Muscle of leg (tissue), 11 donors: Measurements from ENCODE around the gene SPC25. TPM values are rescaled to one million over a fixed set of nuclear protein-coding genes. Genes with fewer than 3 reads are reported as not detected.
A peak's percentile ranks its signal among the peaks of the same experiment; 100 is the strongest.

Experiments
- DNase-seq: peaks from one replicate; pipeline ENCODE4 v3.0.0; 2013
- H3K27ac ChIP-seq: one replicate; pipeline ENCODE4 v1.5.1; 2013; ENCODE audit warnings: mild to moderate bottlenecking, low read length, control low read depth
- H3K27me3 ChIP-seq: one replicate; pipeline ENCODE4 v1.6.1; 2013; ENCODE audit warnings: low read length; ENCODE audit not compliant: control insufficient read depth, insufficient read depth
- H3K36me3 ChIP-seq: one replicate; pipeline ENCODE4 v1.6.1; 2013; ENCODE audit warnings: low read length; ENCODE audit not compliant: control insufficient read depth, insufficient read depth
- H3K4me1 ChIP-seq: one replicate; pipeline ENCODE4 v1.6.1; 2013; ENCODE audit warnings: low read length; ENCODE audit not compliant: control insufficient read depth, insufficient read depth
- H3K4me3 ChIP-seq: one replicate; pipeline ENCODE4 v1.5.1; 2013; ENCODE audit warnings: low read length, control low read depth
- H3K9me3 ChIP-seq: replicated peaks from 2 replicates; pipeline ENCODE4 v1.6.1; 2013; ENCODE audit warnings: low read depth, low read length; ENCODE audit not compliant: control insufficient read depth
- WGBS: methylation state at CpG from one replicate; pipeline ENCODE4 v1.1.5; 2013; ENCODE audit warnings: missing lambda C conversion rate; ENCODE audit not compliant: insufficient coverage; 5-methylcytosine and 5-hydroxymethylcytosine counted together
- polyA plus RNA-seq, 8 donors: library from polyadenylated mRNA; unstranded; fragments of 120-200 nt; gene quantifications; one replicate each; pipeline versions ENCODE4 v1.2.1 to v1.2.3, GENCODE V29; 2013; ENCODE audit warnings: inconsistent platforms in 1 of 8, low replicate concordance in 1 of 8; ENCODE audit not compliant: insufficient read length in 8 of 8, insufficient read depth in 1 of 8
- total RNA-seq: library from RNA; stranded (reverse); fragments of 120-200 nt; gene quantifications from one replicate; pipeline ENCODE4 v1.2.4, GENCODE V29; 2013

The SPC25 gene
- total and polyA plus RNA-seq, 9 donors: 5.3 to 13.0 (median 10.4) TPM

DNA sequence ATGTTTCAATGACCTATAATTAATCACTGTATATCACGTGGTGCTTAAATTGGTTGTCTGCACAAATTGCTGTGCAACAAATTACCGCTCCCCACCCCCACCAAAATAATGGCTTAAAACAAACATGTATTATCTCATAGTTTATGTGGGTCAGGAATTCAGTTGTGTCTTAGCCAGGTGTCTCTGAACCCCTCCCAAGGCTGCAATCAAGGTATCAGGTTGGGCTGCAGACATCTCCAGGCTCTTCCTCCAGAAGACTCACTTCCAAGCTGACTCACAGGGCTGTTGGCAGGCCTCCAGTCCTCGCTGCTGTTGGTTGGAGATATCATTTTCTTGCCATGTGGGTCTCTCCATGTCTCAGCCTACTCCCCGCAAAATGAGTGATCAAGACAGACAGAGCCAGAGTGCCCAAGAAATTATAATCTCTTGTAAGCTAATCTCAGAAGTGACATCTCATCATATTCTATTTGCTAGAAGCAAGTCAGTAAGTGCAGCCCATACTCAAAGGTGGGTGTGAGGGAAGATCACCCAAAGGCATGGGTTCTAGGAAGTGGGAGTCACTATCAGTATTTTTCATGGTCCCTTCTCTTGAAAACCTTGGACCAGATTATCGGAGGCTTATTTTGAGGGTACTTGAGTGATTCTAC is 38.4 kb downstream of the SPC25 start:
- Histone ChIP-seq H3K4me3 (no peak overlapping the region), H3K27ac (no peak overlapping the region), H3K27me3 (no peaks in the 10 kb centered on the region), H3K4me1 (no peaks in the 10 kb centered on the region), H3K9me3 (no peaks in the 10 kb centered on the region), H3K36me3 (peaks cover 3% of the 10 kb centered on the region)
- peak; percentile 19 for DNase-seq
- WGBS: no CpG with 5 or more reads among the region's 5 CpGs

- H3K36me3 ChIP-seq: peaks cover 3% of the 10 kb centered on the region
- no peak for DNase-seq
These were observed 39.4 kb downstream of the SPC25 start for GRCh38 chr2:168850846-168851245.

DNA sequence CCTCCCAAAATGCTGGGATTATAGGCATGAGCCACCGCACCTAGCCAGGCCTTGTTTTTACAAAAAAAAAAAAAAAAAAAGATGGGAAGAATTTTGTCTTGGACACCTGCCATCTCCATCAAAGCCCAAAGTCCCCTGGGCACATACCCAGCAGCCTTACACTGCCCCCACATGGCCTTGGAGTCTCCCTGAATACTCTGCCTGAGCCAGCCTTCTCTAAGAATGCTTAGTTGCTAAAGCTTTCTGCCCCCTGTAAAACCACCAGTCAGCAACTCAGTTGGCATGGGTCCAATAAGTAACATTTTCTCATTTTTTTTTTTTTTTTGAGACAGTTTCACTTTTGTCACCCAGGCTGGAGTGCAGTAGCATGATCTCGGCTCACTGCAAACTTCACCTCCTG is 40.6 kb downstream of the SPC25 start:
- Histone ChIP-seq H3K4me1 (no peaks in the 10 kb centered on the region), H3K9me3 (no peaks in the 10 kb centered on the region), H3K27ac (no peak overlapping the region), H3K4me3 (no peak overlapping the region), H3K27me3 (no peaks in the 10 kb centered on the region), H3K36me3 (peaks cover 3% of the 10 kb centered on the region)
- WGBS: no CpG with 5 or more reads among the region's 2 CpGs
- peak; percentile 36 for DNase-seq

More at GRCh38 chr2:168850846-168851245, 39.4 kb downstream of the SPC25 start:
- H3K4me3 ChIP-seq: no peak overlapping the region
- no peak overlapping the region for H3K27ac ChIP-seq
- H3K9me3 ChIP-seq: no peaks in the 10 kb centered on the region
- no peaks in the 10 kb centered on the region for H3K27me3 ChIP-seq
- no peaks in the 10 kb centered on the region for H3K4me1 ChIP-seq

GRCh38 chr2:168848225-168848624 is 42.0 kb downstream of the SPC25 start:
- no peak overlapping the region for H3K4me3 ChIP-seq
- H3K36me3 ChIP-seq: peaks cover 3% of the 10 kb centered on the region
- no peaks in the 10 kb centered on the region for H3K27me3 ChIP-seq
- DNase-seq: peak; percentile 5
- H3K9me3 ChIP-seq: no peaks in the 10 kb centered on the region
- 17% methylated on average over 1 of the region's 3 CpGs for WGBS
- no peak overlapping the region for H3K27ac ChIP-seq
- H3K4me1 ChIP-seq: no peaks in the 10 kb centered on the region

- DNase-seq: no peak
- Histone ChIP-seq H3K4me1 (no peaks in the 10 kb centered on the region), H3K36me3 (no peaks in the 10 kb centered on the region), H3K27ac (no peak overlapping the region), H3K4me3 (no peak overlapping the region), H3K9me3 (no peaks in the 10 kb centered on the region), H3K27me3 (no peaks in the 10 kb centered on the region)
- 93% methylated on average over 2 of the region's 3 CpGs for WGBS
These were observed 47.0 kb downstream of the SPC25 start for GRCh38 chr2:168843253-168843652.

- H3K4me3 ChIP-seq: no peak overlapping the region
- no peak overlapping the region for H3K27ac ChIP-seq
- 80% methylated on average over 1 of the region's 2 CpGs for whole genome bisulfite sequencing
- no peaks in the 10 kb centered on the region for H3K9me3 ChIP-seq
- no peak for DNase-seq
- H3K4me1 ChIP-seq: no peaks in the 10 kb centered on the region
- H3K27me3 ChIP-seq: no peaks in the 10 kb centered on the region
- no peaks in the 10 kb centered on the region for H3K36me3 ChIP-seq
These were observed 48.8 kb downstream of the SPC25 start for GRCh38 chr2:168841445-168841844.

- Histone ChIP-seq H3K36me3 (no peaks in the 10 kb centered on the region), H3K4me1 (no peaks in the 10 kb centered on the region), H3K27me3 (no peaks in the 10 kb centered on the region), H3K9me3 (no peaks in the 10 kb centered on the region), H3K4me3 (no peak overlapping the region), H3K27ac (no peak overlapping the region)
- DNase-seq: no peak
- no CpG with 5 or more reads among the region's 2 CpGs for WGBS
These were observed 54.3 kb downstream of the SPC25 start for GRCh38 chr2:168835969-168836368.

- H3K27ac ChIP-seq: no peak overlapping the region
- no peaks in the 10 kb centered on the region for H3K27me3 ChIP-seq
- H3K4me1 ChIP-seq: no peaks in the 10 kb centered on the region
- DNase-seq: no peak
- H3K4me3 ChIP-seq: no peak overlapping the region
- no peaks in the 10 kb centered on the region for H3K9me3 ChIP-seq
- no peaks in the 10 kb centered on the region for H3K36me3 ChIP-seq
These were observed 58.6 kb downstream of the SPC25 start for GRCh38 chr2:168831662-168832061.

GRCh38 chr2:168830958-168831357 is 59.3 kb downstream of the SPC25 start:
- DNase-seq: no peak
- Histone ChIP-seq H3K4me3 (no peak overlapping the region), H3K9me3 (no peaks in the 10 kb centered on the region), H3K4me1 (no peaks in the 10 kb centered on the region), H3K36me3 (no peaks in the 10 kb centered on the region), H3K27me3 (no peaks in the 10 kb centered on the region), H3K27ac (no peak overlapping the region)

DNA sequence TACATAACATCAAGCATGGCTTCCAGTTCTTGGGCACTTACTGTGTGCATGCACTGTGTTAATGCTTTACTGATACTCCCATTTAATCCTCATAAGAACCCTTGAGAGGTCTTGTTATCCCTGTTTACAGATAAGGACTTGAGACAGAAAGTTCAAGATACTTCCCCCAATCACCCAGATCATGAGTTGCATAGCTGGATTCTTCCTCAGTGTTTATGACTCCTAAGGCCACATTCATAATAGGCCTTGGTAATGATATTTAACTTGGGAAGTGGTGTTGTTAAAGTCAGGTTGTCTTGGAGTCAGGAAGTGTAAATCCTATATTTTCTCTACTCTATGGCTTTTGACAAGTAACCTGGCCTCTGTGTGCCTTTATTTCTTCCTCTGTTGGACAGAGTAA is 65.1 kb downstream of the SPC25 start:
- DNase-seq: no peak
- no peaks in the 10 kb centered on the region for H3K27me3 ChIP-seq
- no peak overlapping the region for H3K27ac ChIP-seq
- no peaks in the 10 kb centered on the region for H3K4me1 ChIP-seq
- H3K9me3 ChIP-seq: no peaks in the 10 kb centered on the region
- no peak overlapping the region for H3K4me3 ChIP-seq
- H3K36me3 ChIP-seq: no peaks in the 10 kb centered on the region

DNA sequence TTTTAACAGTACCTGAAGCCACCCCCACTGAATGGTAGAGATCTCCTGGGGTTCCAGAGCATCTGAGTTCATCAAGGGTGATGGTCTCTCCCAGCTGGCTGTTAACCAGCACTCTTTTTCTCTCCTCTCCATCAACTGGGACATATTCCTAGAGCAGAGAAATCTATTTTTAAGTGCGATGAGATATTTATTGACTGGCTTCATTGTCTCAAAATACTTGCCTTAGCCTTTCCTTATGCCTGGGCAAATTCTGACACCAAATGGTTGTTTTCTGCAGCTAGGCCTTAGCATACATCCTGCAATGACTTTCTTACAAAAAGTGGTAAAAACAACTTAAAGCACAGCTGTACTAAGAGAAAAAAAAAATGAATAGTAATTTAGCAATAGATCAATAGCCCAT is 68.2 kb downstream of the SPC25 start:
- Histone ChIP-seq H3K27me3 (no peaks in the 10 kb centered on the region), H3K9me3 (no peaks in the 10 kb centered on the region), H3K4me3 (no peak overlapping the region), H3K36me3 (no peaks in the 10 kb centered on the region), H3K4me1 (peaks cover 4% of the 10 kb centered on the region), H3K27ac (no peak overlapping the region)
- 100% methylated on average over 1 of the region's 1 CpG for WGBS
- DNase-seq: no peak
